ENCODE data around the gene CHD5. TPM values are rescaled to one million over a fixed set of nuclear protein-coding genes. Genes with fewer than 3 reads are reported as not detected.

The CHD5 gene
- total RNA-seq, 4 donors from 2014 or later: 0.30 TPM; not detected in 3

DNA sequence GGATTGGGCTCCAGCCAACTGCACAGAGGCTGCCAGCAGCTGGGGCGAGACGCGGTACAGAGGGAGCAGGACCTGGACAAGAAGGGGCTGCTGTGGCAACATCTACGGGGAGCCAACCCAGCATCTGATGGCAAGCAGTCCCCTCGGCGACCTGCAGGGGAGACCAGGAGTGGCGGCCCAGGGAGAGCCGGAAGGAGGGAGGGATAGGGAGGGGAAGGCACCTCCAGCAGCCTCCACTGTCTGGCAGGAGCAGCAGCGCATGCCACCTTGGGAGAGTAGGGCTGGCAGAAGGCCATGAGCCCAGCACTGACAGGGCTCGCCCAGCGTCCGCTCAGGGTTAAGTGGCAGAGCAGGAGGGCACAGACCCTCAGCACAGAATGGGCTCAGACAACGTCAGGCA, 17.3 kb downstream of the CHD5 start:
- 43 to 60% methylated on average over 12 of the region's 13 CpGs for WGBS, 2 donors
- Histone ChIP-seq H3K27me3 (peaks cover 0 to 39% of the 10 kb centered on the region in 2 donors), H3K27ac (no peak overlapping the region), H3K4me3 (no peak overlapping the region), H3K36me3 (no peaks in the 10 kb centered on the region), H3K4me1 (no peaks in the 10 kb centered on the region), H3K9me3 (no peaks in the 10 kb centered on the region)
- TF ChIP-seq EP300 (IDR thresholded peaks at IDR 0.05) (no peak), POLR2A (IDR thresholded peaks at IDR 0.05) (no peak)
- TF ChIP-seq, protein P1, sequence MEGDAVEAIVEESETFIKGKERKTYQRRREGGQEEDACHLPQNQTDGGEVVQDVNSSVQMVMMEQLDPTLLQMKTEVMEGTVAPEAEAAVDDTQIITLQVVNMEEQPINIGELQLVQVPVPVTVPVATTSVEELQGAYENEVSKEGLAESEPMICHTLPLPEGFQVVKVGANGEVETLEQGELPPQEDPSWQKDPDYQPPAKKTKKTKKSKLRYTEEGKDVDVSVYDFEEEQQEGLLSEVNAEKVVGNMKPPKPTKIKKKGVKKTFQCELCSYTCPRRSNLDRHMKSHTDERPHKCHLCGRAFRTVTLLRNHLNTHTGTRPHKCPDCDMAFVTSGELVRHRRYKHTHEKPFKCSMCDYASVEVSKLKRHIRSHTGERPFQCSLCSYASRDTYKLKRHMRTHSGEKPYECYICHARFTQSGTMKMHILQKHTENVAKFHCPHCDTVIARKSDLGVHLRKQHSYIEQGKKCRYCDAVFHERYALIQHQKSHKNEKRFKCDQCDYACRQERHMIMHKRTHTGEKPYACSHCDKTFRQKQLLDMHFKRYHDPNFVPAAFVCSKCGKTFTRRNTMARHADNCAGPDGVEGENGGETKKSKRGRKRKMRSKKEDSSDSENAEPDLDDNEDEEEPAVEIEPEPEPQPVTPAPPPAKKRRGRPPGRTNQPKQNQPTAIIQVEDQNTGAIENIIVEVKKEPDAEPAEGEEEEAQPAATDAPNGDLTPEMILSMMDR (IDR thresholded peaks at IDR 0.05): no peak
- DNase-seq (ENCODE audit: low spot score in 2 of 2): no peak

DNA sequence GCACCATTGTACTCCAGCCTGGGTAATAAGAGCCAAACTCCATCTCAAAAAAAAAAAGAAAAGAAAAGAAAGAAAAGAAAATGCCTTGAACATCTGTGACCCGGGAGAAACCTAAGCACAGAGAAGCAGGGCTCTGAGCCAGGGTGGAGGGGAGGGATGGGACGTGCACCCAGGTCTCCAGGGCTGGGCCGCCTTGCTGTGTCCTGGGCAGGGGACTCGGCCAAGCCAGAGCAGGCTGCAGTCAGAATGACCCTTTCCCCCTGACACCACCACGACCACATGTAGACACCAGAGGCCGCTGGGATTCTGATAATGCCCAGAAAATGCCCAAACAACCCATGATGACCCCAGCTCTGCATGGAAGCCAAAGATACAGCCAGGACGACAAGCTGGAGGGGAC, 17.8 kb downstream of the CHD5 start:
- DNase-seq (ENCODE audit: low spot score in 2 of 2): no peak
- TF ChIP-seq POLR2A (IDR thresholded peaks at IDR 0.05) (no peak), EP300 (IDR thresholded peaks at IDR 0.05) (no peak)
- TF ChIP-seq, protein P1 (IDR thresholded peaks at IDR 0.05): no peak
- no peaks in the 10 kb centered on the region for H3K36me3 ChIP-seq
- no peak overlapping the region for H3K27ac ChIP-seq
- H3K9me3 ChIP-seq: no peaks in the 10 kb centered on the region
- WGBS, 2 donors: 71 to 78% methylated on average over 7 of the region's 7 CpGs
- no peak overlapping the region for H3K4me3 ChIP-seq
- no peaks in the 10 kb centered on the region for H3K4me1 ChIP-seq
- peaks cover 0 to 39% of the 10 kb centered on the region in 2 donors for H3K27me3 ChIP-seq

DNA sequence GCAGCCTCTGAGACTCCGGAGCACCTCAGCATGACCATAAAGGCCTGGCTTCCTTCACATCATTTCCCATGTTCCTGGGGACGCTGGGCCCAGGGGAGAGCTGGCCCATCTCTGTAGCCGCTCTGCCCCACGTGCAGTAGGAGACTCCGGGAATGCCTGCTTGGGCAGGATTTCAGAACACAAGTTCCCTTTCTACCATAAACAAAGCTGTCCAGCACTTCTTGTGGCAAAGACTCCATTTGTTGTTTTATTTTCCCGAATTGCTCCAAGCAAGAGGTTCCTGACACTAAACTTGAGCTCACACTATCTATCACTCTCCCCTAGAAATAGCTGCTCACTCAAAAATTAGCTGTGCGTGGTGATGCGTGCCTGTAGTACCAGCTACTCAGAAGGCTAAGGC, 21.9 kb downstream of the CHD5 start:
- H3K4me1 ChIP-seq: no peaks in the 10 kb centered on the region
- TF ChIP-seq EP300 (IDR thresholded peaks at IDR 0.05): no peak
- no peak for TF ChIP-seq POLR2A (IDR thresholded peaks at IDR 0.05)
- TF ChIP-seq, protein P1 (IDR thresholded peaks at IDR 0.05): no peak
- 67 to 71% methylated on average over 8 of the region's 8 CpGs for WGBS, 2 donors
- no peak overlapping the region for H3K4me3 ChIP-seq
- H3K9me3 ChIP-seq: no peaks in the 10 kb centered on the region
- H3K27me3 ChIP-seq: peaks cover 0 to 34% of the 10 kb centered on the region in 2 donors
- DNase-seq (ENCODE audit: low spot score in 2 of 2): no peak
- H3K36me3 ChIP-seq: no peaks in the 10 kb centered on the region
- no peak overlapping the region for H3K27ac ChIP-seq

DNA sequence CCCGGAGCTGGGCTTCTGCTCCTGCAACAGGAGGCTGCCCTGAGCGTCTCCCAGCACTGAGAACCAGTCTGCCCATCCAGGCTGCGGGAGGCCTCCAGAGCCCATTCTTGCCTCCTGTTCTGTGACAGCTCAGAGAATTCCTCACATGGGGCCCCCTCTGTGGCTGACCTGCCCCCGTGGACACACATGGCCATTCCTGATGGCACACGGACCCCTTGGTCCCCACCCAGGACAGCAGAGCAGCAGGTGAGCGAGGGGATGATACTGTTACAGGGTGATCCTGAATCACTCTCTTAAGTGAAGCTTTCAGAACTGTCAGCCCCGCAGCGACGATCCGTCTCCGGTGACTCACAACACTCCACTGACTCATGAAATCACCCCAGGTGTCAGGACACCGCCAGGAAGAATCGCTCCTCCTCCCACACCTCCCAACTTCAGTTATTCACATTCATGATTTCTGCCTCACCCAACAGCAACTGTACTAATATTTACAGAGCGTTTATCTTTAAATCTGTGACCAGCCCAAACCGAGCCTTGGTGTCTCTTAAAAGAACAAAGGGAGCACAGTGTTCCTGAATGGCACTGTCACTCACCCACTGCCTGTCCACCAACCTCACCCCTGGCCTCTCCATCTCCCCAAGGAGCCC, 22.5 kb downstream of the CHD5 start:
- H3K27me3 ChIP-seq: peaks cover 0 to 28% of the 10 kb centered on the region in 2 donors
- WGBS, 2 donors: 70 to 74% methylated on average over 15 of the region's 15 CpGs
- H3K4me1 ChIP-seq: no peaks in the 10 kb centered on the region
- TF ChIP-seq, protein P1 (IDR thresholded peaks at IDR 0.05): no peak
- TF ChIP-seq POLR2A (IDR thresholded peaks at IDR 0.05) (no peak), EP300 (IDR thresholded peaks at IDR 0.05) (no peak)
- H3K4me3 ChIP-seq: no peak overlapping the region
- H3K36me3 ChIP-seq: no peaks in the 10 kb centered on the region
- DNase-seq (ENCODE audit: low spot score in 2 of 2): no peak
- no peaks in the 10 kb centered on the region for H3K9me3 ChIP-seq
- no peak overlapping the region for H3K27ac ChIP-seq

DNA sequence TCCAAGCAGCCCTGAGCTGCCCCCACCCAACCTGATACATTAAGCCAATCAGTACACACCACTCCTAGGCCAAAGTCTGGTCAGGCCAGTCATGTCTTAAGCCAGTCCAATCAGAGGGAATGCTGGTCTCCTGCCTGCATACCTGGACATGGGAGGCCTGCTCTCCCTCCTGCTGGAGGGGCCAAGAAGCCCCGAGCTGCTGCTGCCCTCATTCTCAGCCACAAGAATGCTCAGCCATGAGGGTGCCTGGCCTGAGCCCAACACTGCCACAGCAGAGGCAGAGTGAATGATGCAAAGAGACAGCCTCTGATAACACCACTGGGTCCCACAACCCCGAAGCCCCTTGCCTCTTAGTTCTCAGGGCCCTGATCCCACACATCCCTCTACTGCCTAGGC, 23.0 kb downstream of the CHD5 start:
- TF ChIP-seq, protein P1 (IDR thresholded peaks at IDR 0.05): no peak
- no peak for TF ChIP-seq POLR2A (IDR thresholded peaks at IDR 0.05)
- TF ChIP-seq EP300 (IDR thresholded peaks at IDR 0.05): no peak
- no peak overlapping the region for H3K4me3 ChIP-seq
- no peaks in the 10 kb centered on the region for H3K36me3 ChIP-seq
- H3K9me3 ChIP-seq: no peaks in the 10 kb centered on the region
- H3K27me3 ChIP-seq: peaks cover 0 to 23% of the 10 kb centered on the region in 2 donors
- 58 to 65% methylated on average over 2 of the region's 2 CpGs for WGBS, 2 donors
- no peaks in the 10 kb centered on the region for H3K4me1 ChIP-seq
- DNase-seq (ENCODE audit: low spot score in 2 of 2): no peak
- no peak overlapping the region for H3K27ac ChIP-seq

All from tibial nerve (tissue), 4 donors.